ENCODE results near the gene ANKRD42.

Gene ANKRD42

DNA sequence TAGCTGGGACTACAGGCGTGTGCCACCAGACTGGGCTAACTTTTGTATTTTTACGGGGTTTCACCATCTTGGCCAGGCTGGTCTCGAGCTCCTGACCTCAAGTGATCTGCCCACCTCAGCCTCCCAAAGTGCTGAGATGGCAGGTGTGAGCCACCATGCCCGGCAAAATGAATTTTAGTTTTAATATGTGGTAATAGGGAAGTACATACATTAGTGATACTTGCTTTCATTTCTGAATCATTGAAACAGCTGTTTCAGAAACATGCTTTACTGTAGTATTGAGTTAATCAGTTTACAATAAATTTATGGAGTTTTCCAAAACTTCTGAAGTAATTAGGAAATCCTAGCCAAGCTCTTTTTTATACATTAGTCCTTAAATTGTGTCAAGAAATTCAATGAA, 21.0 kb upstream of the ANKRD42 start:
- no peak for DNase-seq (ENCODE audit: extremely low read depth, low read depth)
- H3K4me3 ChIP-seq (replicated peaks; ENCODE audit: low read depth, low read length), result no peak overlapping the region
- TF ChIP-seq, protein P1, sequence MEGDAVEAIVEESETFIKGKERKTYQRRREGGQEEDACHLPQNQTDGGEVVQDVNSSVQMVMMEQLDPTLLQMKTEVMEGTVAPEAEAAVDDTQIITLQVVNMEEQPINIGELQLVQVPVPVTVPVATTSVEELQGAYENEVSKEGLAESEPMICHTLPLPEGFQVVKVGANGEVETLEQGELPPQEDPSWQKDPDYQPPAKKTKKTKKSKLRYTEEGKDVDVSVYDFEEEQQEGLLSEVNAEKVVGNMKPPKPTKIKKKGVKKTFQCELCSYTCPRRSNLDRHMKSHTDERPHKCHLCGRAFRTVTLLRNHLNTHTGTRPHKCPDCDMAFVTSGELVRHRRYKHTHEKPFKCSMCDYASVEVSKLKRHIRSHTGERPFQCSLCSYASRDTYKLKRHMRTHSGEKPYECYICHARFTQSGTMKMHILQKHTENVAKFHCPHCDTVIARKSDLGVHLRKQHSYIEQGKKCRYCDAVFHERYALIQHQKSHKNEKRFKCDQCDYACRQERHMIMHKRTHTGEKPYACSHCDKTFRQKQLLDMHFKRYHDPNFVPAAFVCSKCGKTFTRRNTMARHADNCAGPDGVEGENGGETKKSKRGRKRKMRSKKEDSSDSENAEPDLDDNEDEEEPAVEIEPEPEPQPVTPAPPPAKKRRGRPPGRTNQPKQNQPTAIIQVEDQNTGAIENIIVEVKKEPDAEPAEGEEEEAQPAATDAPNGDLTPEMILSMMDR (IDR thresholded peaks at IDR 0.05; ENCODE audit: low read depth, low read length, missing control alignments), result no peak

DNA sequence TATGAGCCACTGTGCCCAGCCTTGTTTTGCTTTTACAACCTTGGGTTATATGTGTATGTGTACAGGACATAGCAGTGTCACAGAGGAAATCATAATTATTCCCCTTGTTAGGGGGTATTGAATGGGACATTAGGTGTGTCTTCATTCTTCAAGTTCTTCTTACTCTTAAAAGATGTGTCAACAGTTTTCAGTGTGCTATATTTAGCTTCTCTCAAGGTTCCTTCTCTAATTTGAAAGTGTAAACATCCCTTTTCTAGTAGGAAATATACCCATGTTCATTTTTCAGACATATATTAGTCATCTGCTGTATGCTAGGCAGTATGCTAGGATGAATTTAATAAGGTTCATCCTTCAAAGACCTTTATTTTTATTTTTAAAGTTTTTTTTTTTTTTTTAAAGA, 19.5 kb upstream of the ANKRD42 start:
- no peak for DNase-seq (ENCODE audit: extremely low read depth, low read depth)
- H3K4me3 ChIP-seq (replicated peaks; ENCODE audit: low read depth, low read length), result no peak overlapping the region
- TF ChIP-seq, protein P1 (IDR thresholded peaks at IDR 0.05; ENCODE audit: low read depth, low read length, missing control alignments), result no peak

DNA sequence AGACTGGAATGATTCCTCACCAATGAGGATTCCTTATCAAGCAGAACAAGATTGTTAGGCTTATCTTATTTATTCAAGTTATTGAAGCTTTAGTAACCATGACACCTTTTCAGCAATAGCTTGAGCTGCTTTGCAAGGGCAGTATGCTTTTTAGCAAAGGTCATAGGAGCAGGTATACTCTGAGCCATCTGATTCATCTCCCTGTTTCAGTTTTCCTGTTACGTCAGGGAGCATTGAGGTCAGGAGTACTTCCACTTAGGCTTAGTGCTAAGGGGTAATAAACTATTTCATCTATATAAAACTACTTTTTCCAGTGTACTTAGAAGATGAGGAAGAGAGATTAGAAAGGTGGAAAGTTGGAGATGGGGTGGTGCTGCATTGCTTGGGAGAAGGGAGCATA, 17.7 kb upstream of the ANKRD42 start:
- TF ChIP-seq, protein P1 (IDR thresholded peaks at IDR 0.05; ENCODE audit: low read depth, low read length, missing control alignments), result no peak
- DNase-seq (ENCODE audit: extremely low read depth, low read depth), result no peak
- H3K4me3 ChIP-seq (replicated peaks; ENCODE audit: low read depth, low read length), result no peak overlapping the region

DNA sequence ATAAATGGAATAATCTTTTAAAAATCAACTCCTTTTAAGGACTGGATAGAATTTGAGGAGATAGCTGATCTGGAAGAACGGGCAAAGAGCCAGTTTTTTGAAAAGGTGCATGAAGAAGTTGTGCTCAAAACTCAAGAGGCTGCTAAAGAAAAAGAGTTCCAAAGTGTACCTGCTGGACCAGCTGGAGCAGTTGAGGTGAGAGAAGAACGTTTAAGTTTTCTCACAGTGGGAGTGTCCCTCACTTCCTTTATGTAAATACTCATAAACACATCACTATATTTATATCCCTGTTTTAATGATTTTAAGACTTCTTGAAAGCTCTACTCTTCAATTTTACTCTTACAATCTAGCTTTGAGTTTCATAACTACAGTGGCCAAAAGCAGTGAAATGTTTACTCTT, 11.7 kb upstream of the ANKRD42 start:
- H3K4me3 ChIP-seq (replicated peaks; ENCODE audit: low read depth, low read length), result no peak overlapping the region
- TF ChIP-seq, protein P1 (IDR thresholded peaks at IDR 0.05; ENCODE audit: low read depth, low read length, missing control alignments), result no peak
- no peak for DNase-seq (ENCODE audit: extremely low read depth, low read depth)

- TF ChIP-seq, protein P1 (IDR thresholded peaks at IDR 0.05; ENCODE audit: low read depth, low read length, missing control alignments), result no peak
- no peak overlapping the region for H3K4me3 ChIP-seq (replicated peaks; ENCODE audit: low read depth, low read length)
- DNase-seq (ENCODE audit: extremely low read depth, low read depth), result no peak
These were observed 7.7 kb upstream of the ANKRD42 start for GRCh38 chr11:83185767-83186166.

GRCh38 chr11:83187465-83187864, 6.0 kb upstream of the ANKRD42 start:
- TF ChIP-seq, protein P1 (IDR thresholded peaks at IDR 0.05; ENCODE audit: low read depth, low read length, missing control alignments), result no peak
- no peak overlapping the region for H3K4me3 ChIP-seq (replicated peaks; ENCODE audit: low read depth, low read length)
- DNase-seq (ENCODE audit: extremely low read depth, low read depth), result no peak

DNA sequence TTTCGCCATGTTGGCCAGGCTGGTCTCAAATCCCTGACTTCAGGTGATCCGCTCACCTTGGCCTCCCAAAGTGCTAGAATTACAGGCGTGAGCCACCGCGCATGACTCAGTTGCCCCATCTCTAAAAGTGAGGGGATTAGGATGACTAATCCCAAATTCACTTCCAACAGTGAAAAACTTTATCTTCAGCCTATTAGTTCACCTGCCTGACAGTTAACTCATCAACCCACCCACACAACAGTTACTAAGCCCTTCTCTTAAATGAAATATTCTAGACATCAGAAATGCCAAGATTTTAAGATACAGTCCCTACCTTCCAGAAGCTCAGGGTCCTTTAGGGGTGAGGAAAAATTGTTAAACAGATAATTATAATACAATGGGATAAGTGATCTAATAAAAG, 2.0 kb upstream of the ANKRD42 start:
- TF ChIP-seq, protein P1 (IDR thresholded peaks at IDR 0.05; ENCODE audit: low read depth, low read length, missing control alignments), result no peak

More for the DNA sequence above, 2.0 kb upstream of the ANKRD42 start:
- no peak overlapping the region for H3K4me3 ChIP-seq (replicated peaks; ENCODE audit: low read depth, low read length)
- no peak for DNase-seq (ENCODE audit: extremely low read depth, low read depth)
